ENCODE data around the gene DEK.
A peak's percentile ranks its signal among the peaks of the same experiment; 100 is the strongest.
"Not testable (repeated sequence)": the region's sequence is repeated elsewhere in the genome, so short reads cannot be mapped to it uniquely, and the experiment has no call there.

Gene DEK, protein sequence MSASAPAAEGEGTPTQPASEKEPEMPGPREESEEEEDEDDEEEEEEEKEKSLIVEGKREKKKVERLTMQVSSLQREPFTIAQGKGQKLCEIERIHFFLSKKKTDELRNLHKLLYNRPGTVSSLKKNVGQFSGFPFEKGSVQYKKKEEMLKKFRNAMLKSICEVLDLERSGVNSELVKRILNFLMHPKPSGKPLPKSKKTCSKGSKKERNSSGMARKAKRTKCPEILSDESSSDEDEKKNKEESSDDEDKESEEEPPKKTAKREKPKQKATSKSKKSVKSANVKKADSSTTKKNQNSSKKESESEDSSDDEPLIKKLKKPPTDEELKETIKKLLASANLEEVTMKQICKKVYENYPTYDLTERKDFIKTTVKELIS

DNA sequence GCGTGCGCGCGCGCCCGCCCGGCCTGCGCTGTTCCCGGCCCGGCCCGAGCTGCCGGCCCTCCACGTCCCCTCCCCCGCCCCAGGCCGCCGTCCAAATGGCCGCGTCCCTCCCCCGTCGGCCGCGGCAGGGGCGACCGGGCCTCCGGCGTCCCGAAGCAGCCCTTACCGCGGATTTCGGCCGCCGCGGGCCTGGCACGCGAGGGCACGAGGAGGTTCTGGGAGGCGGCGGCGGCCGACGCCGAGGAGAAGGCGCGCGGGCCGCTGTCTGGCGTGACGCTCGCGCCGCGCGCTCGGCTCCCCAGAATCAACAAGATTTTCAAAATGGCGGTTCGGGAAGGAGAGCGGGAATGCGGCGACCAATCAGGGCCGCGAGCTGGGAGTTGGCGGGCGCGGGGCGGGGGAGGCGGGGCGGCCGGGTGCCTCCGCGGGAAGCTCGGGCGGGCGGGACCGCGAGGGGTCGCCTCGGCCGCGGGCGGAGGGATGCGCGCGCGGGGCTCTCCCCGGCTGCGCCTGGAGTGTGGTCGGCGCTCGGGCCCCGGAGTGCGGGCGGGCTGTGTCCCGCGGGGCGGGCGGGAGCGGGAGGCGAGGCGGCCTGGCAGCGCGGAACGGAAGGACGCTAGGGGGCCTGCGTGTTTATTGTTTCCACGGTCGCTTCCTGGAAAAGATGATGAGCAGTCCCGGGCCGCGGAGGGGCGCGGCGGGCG lies at the start of gene DEK:
Gene DEK (minus strand): TSS at position 312 of the 704 bp plus-strand sequence. CDS start 543 bp downstream, outside the sequence.
- DNase-seq: peak; percentile 61

DNA sequence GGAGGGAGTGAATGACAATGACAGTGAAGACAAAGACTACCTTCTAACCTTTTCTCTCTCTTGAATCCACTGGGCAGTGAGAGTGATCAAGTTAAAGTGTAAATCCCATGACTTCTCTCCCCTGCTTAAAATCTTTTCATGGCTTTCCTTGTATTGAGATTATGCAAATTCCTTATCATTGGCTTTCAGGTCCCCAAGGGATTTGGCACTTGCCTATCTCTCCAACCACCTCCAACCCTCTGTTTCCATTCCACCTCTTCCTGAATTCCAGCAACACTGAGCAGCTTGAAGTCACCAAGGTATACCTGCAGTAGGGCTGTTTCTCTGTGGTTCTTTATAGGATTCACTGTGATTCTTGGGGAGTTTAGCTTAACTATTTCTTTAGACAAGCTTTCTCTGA lies 48.0 kb upstream of the DEK start:
- DNase-seq: no peak

DNA sequence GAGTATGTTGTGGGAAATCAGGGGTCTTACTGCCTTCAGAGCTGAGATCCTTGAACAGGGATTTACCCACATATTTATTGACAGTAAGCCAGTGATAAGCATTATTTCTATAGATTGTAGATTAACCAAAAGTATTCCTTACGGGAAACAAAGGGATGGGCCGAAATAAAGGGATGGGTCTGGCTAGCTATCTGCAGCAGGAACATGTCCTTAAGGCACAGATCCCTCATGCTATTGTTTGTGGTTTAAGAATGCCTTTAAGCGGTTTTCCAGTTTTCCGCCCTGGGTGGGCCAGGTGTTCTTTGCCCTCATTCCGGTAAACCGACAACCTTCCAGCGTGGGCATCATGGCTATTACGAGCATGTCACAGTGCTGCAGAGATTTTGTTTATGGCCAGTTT lies 45.7 kb upstream of the DEK start:
- DNase-seq: not testable (repeated sequence)

DNA sequence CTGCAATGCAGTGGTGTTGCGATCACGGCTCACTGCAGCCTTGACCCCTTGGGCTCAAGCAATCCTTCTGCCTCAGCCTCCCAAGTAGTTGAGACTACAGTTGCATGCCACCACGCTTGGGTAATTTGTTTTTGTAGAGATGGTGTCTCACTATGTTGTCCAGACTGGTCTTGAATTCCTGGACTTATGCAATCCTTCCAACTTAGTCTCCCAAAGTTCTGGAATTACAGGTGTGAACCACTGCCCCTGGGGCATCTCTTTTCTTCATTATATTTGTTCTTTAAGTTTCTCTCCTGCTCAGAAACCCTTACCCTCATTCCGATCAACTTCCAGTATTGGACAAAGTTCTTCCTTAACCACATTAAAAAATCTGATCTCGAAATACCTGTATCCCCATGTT lies 44.7 kb upstream of the DEK start:
- DNase-seq: no peak

DNA sequence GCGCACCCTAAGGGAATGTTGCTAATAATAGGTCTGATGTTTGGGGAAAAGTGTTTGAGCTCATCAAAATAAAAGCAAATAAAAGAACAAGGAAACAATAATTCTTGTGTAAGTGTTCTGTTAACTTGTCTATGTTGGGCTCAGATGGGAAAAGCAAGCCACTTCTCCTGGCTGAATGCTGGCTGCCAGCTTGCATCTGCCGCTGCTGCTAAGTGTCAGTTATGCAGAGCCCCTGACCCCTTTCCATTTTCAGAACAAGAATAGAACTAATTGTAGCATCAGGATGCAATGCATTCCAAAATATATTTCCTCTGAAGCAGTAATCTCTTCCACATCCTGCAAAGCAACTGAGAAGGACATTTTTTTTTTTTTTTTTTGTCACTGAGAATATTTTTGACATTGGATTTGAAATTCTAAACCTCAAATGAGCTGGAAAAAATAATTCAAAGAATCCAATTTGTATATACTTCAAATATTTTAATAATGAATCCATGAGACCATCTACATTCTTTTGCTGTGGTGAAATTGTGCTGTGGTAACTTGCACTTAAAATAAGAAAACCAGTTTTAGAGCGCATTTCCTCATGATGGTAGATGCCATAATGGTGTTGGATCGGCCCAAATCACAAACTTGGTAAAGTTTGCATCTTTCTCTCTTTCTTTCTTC lies 43.9 kb upstream of the DEK start:
- DNase-seq: no peak

DNA sequence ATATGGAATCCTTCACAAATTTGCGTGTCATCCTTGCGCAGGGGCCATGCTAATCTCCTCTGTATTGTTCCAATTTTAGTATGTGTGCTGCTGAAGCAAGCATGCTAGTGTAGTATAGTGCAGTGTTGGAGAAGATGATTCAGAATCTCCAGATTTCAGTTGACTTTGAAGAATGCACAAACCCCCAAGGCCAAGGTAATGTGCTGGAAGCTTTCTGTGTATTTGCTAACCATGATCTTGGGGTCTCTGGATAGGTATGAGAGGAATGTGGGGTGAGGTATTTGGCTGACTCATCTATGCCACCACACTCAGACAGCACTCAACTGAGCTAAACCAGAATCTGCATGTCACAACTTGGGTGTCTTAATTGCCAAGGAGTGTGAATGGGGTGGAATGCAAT lies 42.6 kb upstream of the DEK start:
- no peak for DNase-seq

DNA sequence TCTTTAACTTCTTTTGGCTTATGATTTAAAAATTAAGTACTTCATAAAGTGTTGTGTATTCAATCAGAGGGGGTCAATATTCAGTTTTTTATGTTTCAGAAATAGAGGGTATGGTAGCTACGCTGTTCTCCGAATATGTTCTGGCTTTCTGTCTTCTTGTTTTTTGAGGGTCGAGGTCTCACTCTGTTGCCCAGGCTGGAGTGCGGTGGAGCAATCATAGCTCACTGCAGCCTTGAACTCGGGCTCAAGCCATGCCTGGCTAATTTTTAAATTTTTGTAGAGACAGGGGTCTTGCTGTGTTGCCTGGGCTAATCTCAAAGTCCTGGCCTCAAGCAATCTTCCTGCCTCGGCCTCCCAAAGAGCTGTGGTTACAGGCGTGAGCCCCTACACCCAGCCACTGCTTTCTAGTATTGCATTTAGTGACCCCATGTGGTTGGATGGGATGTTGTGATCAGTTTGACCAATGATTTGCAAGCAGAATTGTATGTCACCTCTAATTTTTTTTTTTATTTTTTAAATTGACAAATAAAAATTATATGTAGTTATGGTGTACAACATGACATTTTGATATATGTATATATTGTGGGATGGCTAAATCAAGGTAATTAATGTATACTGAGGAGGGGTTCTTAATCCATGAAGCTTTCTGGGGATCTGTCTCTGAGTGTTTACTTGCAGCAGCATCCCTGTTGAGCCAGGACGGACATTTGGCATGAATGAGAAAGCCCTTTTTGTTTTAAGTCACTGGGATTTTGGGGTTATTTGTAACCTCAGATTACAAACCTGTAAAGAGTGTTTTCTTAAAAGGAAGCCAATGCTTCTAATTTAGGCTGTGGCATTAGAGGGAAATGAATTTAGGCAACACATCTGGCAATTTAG lies 38.5 kb upstream of the DEK start:
- DNase-seq: no peak

DNA sequence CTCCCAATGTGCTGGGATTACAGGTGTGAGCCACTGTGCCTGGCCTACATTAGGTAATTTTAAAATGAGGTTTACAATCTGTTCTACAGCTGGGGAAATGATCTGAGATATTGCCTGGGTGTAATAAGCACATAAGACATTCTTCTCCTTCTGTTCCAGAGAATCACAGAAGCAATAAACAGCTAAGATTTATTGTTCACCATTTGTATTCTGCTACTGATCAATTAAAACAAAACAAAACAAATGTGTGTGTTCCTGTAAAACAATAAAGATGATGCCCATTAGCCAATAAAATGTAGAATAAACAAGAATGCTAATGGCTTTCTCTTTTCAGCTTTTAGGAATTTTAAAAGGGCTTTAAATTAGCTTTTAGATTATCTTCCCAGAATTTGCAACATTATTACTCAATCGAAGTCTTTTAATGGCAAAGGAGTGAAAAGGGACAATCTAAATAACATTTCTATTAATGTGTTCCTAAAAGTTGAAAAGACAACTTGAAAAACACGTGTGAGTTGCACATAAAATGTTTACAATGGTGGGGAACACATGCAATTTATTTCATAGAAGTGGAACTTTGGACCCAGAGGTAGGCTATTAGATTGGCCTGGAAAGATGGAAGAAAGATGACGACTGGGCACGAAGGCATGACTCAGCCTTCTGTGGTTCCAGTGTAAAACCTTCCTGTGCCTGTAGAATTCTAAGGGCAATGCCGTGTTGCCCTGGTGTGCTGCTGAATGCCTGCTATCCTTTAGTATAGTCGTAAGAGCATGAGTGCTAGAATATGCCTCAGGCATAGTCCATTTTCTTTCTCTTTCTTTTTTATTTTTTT lies 29.0 kb upstream of the DEK start:
- no peak for DNase-seq

DNA sequence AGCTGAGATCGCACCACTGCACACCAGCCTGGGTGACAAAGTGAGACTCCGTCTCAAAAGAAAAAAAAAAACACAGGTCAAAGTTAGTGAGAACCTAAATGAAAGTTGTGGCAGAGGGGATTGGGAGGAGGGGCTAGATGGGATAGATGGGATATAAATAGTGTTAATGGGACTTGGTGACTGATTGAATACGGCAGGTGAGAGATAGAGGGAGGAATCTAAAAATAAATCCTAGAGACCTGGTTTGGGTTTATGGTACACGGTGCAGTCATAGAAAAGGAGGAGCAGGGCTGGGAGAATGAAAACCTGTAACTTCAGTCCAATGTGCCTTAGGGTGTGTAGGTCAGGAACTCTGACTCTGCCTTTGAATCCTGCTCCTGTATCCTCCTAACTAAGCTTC lies 25.0 kb upstream of the DEK start:
- DNase-seq: no peak

DNA sequence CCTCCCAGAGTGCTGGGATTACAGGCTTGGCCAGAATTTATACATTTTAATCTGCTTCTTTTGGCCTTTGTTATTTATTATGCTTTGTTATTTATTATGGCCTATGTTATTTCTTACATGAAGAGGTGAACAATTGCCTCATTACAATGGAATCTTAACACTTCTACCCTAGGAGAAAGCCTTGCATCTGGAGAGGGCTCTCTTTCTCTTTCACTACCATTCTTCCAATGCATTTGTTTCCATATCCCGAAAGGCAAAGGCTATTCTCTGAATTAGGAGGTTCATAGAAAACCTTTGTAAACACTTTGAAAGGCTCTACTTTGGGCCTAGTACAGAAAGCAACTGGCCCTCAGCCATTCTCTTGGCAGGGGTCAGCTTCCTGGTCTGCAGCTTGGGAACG lies 19.9 kb upstream of the DEK start:
- DNase-seq: no peak

DNA sequence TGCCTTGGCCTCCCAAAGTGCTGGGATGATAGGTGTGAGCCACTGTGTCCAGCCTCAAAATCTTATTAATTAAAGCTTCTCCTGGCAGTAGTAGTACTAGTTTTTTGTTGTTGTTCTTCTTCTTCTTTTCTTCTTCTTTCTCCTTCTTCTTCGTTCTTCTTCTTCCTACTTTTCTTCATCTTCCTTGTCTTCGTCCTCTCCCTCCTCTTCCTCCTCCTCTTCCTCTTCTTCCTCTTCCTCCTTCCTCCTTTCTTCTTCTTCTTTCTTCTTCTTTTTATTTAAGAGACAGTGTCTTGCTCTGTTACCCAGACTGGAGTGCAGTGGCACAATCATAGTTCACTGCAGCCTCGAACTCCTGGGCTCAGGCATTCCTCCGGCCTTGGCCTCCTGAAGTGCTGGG lies 17.2 kb upstream of the DEK start:
- no peak for DNase-seq

DNA sequence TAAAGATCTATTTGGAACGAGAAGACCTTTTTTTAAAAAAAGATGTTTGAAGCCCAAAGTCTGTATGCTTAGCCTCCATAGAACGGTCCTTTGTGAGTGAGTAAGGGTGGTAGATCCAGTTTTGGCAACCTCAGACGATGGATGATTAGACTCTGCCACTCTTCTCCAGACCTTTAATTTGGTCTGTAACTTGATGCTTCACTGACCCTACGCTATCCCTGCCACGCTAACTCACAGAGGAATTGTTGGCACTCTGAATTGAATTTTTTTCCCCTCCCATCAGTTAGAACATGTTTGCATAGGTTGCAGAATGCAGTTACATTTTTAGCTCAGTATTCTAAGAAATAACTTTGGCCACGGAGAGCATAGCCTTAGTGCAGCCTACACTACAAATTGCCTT lies 15.8 kb upstream of the DEK start:
- DNase-seq: no peak

DNA sequence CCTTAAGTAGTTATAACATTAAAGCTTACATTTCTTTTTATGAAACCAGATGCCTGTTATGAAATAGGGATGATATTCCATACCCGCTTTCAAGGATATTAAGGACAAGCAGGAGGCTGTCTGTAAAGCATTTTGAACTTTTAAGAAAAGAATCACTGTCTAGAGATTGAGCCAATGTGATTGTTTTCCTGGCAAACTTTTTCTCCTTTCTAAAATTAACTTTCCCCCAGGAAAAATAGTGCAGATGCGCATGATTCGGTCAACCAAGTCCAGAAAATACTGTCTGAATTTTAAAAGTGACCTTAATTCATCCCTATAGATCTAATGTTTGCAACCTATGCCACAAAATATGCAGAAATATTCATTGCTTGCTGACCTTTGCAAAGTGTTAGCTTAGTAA lies 15.1 kb upstream of the DEK start:
- no peak for DNase-seq

DNA sequence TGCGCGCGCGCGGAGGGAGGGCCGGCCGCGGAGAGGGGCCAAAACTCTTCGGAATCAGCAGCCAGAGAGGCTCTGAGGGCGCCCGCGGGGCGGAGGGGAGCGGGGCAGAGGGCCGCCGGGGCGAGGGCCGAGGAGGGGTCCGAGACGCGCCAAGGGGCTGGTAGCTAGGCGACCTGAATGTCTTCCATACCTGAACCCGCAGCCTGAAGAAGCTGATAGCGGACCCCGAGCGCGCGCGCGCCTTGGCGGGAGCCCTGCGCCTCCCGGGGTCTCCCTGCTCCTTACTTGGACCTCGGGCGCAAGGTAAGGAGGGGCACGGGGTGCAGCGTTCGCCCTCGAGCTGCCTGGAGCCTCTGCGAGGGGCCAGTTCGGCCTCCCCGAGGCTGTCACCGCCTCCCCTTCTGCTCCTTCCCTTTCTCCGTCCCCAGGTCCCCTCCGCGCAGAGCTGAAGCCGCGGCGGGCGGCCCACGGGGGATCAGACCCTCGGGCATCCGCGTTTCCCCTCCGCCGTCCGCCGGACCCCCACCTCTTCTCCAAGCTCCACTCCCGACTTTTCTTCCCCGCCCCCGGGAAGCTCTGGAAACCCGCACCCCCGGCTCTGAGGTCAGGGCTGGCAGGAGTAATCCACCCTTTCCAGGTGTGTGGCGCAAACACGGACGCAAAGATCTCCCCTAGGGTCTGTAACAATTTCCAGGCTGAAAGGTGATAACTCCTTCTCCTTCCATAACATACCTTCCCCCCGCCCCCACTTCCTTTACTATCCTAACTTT lies 13.1 kb upstream of the DEK start:
- no peak for DNase-seq

DNA sequence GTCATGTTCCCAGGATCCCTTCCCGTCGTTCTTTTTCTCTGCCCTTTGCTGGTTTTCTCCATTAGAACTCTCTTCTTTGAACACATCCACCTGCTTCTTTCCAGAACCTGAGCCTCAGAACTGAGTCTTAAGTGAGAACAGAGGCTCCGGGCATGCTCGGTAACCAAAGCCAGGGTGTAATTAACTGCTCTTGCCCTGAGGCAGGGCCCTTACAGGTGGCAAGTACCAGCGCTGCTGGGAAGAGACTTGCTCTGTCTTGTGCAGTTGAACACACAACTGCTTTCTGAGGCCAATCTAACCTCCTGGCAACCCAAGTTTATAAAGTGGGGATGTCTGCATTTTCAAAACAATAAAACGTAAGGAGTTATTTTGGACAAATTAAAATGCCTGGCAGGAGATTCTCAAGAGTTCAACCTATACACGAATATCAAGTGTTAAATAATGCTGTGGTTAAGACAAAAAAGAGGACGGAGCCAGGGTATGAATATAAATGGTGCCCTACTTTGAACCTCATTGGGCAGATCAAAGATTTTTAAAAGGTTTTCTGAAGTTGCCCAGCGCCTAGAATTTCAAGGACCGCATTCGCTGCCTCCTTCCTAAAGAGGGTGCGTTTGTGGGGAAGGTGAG lies 12.4 kb upstream of the DEK start:
- no peak for DNase-seq

DNA sequence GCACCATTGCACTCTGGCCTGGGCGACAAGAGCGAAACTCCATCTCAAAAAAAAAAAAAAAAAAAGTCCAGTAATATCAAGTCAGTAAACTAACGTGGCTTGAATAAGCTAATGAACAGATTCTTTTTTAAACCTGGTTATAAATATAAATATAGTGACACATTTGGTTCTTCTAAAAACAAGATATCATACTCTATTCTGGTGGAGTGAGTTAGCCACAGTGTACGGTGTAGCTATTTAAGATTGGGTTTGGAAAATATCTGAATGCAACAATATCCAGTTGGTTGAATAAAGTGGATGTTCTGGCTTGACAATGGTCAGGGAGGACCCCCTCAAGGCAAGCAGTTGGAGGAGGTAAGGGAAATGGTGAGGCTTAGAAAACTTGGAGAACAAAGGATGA lies 5.9 kb upstream of the DEK start:
- DNase-seq: no peak

DNA sequence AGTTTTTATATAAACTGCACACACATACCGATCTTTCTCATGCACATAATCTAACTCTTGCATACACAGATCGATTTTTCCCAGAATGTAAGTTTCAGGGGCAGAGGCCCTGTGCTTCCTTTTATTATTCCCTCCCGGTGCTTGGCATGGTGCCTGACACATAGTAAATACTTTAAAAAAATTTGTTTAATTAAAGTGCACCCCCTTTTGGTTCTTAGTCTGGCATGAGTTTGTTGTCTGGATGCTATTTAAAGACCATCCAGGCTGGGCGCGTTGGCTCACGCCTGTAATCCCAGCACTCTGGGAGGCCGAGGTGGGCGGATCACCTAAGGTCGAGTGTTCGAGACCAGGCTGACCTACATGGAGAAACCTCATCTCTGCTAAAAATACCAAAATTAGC lies 5.4 kb upstream of the DEK start:
- DNase-seq: no peak

DNA sequence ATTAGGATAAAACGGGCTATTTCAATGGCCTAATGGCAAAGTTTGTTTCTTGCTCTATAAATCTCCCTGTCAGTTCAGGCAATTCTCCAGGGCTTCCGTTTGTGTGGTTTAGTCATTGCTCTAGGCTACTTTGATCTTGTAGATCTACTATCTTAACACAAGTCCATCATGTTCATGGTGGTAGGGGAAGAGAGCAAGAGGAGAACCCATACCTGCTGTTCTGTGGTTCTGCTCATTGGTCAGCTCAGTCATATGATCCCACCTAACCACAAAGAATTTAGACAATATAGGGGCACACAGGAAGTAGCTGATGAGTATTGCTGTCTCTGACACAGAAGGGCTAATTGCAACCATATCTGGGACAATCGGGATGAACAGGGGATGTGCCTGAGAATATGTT lies 4.9 kb upstream of the DEK start:
- no peak for DNase-seq

DNA sequence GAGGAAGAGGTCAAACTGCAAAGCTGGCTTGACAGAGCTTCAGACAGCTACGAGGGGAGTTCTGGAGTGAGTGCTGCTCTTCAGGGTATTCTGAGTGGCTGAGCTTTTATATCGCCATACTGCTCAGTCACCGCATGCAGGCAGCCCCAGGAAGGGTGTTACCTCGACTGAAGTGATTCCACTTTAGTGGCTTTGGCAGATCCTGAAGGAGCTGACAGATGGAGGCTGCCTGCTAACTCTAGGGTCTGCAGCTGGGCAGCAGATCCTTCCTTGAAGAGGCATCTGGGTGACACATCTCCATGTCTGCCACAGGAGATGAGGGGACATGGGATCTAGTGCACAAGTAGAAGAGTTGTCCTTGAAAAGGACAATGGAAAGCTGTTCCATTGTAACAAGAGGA lies 3.7 kb upstream of the DEK start:
- no peak for DNase-seq

DNA sequence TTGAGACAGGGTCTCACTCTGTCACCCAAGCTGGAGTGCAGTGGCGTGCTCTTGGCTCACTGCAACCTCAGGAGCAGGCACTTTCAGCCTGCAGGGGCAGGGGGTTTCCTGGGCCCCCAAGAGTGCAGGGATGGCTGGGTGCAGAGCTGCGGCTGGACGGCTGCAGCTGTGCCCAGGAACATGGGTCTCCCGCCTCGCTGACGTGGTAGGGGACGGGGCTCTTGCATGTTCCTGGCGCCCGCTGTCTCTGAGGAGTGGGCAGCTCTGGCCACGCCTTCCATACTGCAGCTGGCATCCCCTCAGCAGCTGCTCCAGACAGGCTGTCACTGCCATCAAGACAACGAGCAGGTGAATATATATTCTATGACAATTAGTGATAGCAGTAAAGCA lies 2.2 kb upstream of the DEK start:
- no peak for DNase-seq
